Lung (tissue), 12 donors: ENCODE data around the gene ATP10A. TPM values are rescaled to one million over a fixed set of nuclear protein-coding genes. Genes with fewer than 3 reads are reported as not detected.

Source experiments
- ATAC-seq: fragments of 200-7000 bp; cut with Tn5 transposase; one replicate; pipeline ENCODE4 v1.9.1; 2020; ENCODE audit warnings: moderate number of reproducible peaks; ENCODE audit not compliant: insufficient read depth, low FRiP score
- DNase-seq, 3 donors: peaks; one replicate each; pipeline ENCODE4 v3.0.0-alpha.2; 2013 to 2017
- H3K27ac ChIP-seq, 2 donors: one replicate each; pipeline ENCODE4 v1.5.1; 2013; ENCODE audit warnings: mild to moderate bottlenecking in 2 of 2, moderate library complexity in 2 of 2, control low read depth in 1 of 2, inconsistent platforms in 1 of 2, low read depth in 1 of 2, low read length in 1 of 2
- H3K27me3 ChIP-seq, 3 donors: one replicate each; pipeline ENCODE4 v1.5.1; 2013; ENCODE audit warnings: low read length in 2 of 3; ENCODE audit not compliant: control insufficient read depth in 3 of 3, insufficient read depth in 3 of 3
- H3K36me3 ChIP-seq, 4 donors: one replicate each; pipeline ENCODE4 v1.5.1; 2013; ENCODE audit warnings: low read length in 4 of 4, mild to moderate bottlenecking in 1 of 4, moderate library complexity in 1 of 4; ENCODE audit not compliant: control insufficient read depth in 4 of 4, insufficient read depth in 4 of 4
- H3K4me1 ChIP-seq, 5 donors: one replicate each; pipeline ENCODE4 v1.5.1; 2013; ENCODE audit warnings: low read length in 5 of 5, mild to moderate bottlenecking in 2 of 5, moderate library complexity in 1 of 5; ENCODE audit not compliant: control insufficient read depth in 5 of 5, insufficient read depth in 5 of 5
- H3K4me3 ChIP-seq: one replicate; pipeline ENCODE4 v1.5.1; 2013; ENCODE audit warnings: mild to moderate bottlenecking, control low read depth, moderate library complexity
- H3K9ac ChIP-seq, 2 donors: one replicate each; pipeline ENCODE4 v1.5.1; 2013; ENCODE audit warnings: low read length in 2 of 2, control low read depth in 1 of 2; ENCODE audit not compliant: insufficient read depth in 1 of 2
- H3K9me3 ChIP-seq, 4 donors: one replicate each; pipeline ENCODE4 v1.5.1; 2013; ENCODE audit warnings: low read length in 3 of 4, mild to moderate bottlenecking in 1 of 4, moderate library complexity in 1 of 4; ENCODE audit not compliant: control insufficient read depth in 4 of 4, insufficient read depth in 3 of 4
- CTCF ChIP-seq: IDR thresholded peaks from 2 replicates; pipeline ENCODE4 v1.5.1; 2012; ENCODE audit warnings: mild to moderate bottlenecking; ENCODE audit errors: control extremely low read depth, extremely low read depth
- WGBS, 2 donors: extraction: QIAGEN DNeasy Blood & Tissue Kit; methylation state at CpG; one replicate each; pipeline ENCODE4 v1.1.7; 2013; 5-methylcytosine and 5-hydroxymethylcytosine counted together
- polyA plus RNA-seq, 2 donors: library from polyadenylated mRNA; stranded (reverse); fragments of 200-250 nt; gene quantifications; one replicate each; pipeline ENCODE4 v1.2.1, GENCODE V29; 2013
- total RNA-seq, 2 donors: library from RNA; depleted of rRNA in 1 of 2; stranded (reverse); fragments of >200 nt in 1 of 2; gene quantifications; one replicate each; pipeline ENCODE4 v1.2.1, GENCODE V29; 2014 to 2021
- donor health status: control.
- donor health status: control.
- donor health status: Bipolar disorder and iron deficiency.
- donor health status: healthy.
- donor health status: DM: yes; HTN: yes; CAD: no.

Gene ATP10A
- total and polyA plus RNA-seq, 4 donors: 4.5 to 33.7 (median 6.2) TPM

DNA sequence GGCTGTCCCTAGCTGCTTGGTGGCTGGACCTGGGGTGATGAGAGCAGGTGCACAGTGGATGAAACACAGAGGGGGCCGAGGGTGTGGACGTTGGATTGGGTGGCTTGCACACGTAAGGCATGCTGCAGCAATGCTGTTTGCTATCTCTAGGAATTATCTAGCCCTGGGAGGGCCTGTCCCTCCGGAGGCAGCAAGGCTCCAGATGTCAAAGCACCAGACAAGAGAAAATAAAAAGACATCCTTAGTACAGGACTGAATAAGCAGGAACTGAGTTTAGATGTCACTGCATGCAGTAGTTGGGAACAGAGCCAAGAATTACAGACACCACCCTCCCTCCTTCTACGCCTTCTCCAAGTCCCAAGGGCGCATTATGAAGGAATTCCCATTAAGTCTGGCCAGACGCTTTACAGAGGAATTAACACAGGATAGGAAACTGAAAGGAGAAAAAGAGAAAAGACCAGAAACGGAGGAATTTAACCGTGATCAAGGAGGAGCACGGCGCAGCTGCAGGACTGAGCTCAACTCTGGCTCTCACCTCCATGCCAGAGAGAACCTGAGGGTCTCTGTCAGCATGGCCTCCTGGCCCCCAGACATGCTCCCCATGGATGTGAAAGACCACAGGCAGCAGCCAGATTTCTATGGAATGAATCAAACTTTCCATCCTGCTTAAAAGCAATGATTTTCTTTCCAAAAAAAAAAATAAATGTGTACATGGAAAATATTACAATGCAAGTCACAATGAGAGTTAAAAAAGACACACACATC is 13.8 kb downstream of the ATP10A start:
- TF ChIP-seq CTCF: no peak
- Histone ChIP-seq H3K27ac (peak overlapping the region in 1 of 2 donors; percentile 75), H3K36me3 (no peaks in the 10 kb centered on the region), H3K27me3 (no peaks in the 10 kb centered on the region), H3K4me3 (no peak overlapping the region), H3K9me3 (no peaks in the 10 kb centered on the region), H3K4me1 (peaks cover 0 to 13% (median 4%) of the 10 kb centered on the region in 5 donors), H3K9ac (peak overlapping the region in 1 of 2 donors; percentile 74)
- DNase-seq (peak in 2 of 3 donors; percentile 34 to 61), ATAC-seq (no peak)
- WGBS, 2 donors: 37 to 54% methylated on average over 11 of the region's 11 CpGs

DNA sequence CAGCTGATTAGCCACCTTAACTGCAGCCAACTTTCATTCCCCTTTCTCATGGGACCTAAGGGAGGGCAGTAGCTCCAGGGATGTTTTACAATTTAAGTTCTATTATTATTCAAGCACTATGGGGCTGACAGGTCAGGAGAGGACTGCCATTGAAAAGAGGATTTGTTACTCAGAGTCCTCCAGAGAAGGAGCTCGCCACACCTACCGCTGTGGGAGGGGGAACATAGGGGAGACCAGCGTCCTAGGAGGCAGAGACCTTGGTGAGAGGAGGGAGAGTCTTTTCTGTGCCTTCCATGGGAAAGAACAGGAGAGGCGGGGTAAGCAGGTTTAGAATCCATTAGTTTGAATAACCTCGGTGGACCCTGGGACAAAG is 14.4 kb downstream of the ATP10A start:
- no peak for TF ChIP-seq CTCF
- no peaks in the 10 kb centered on the region for H3K36me3 ChIP-seq
- H3K4me3 ChIP-seq: no peak overlapping the region
- H3K9ac ChIP-seq: no peak overlapping the region
- WGBS, 2 donors: 80 to 86% methylated on average over 5 of the region's 5 CpGs
- no peak for DNase-seq
- no peaks in the 10 kb centered on the region for H3K9me3 ChIP-seq
- no peak for ATAC-seq
- H3K27ac ChIP-seq: peak overlapping the region in 1 of 2 donors; percentile 37
- H3K4me1 ChIP-seq: peaks cover 0 to 13% (median 4%) of the 10 kb centered on the region in 5 donors
- no peaks in the 10 kb centered on the region for H3K27me3 ChIP-seq

GRCh38 chr15:25848325-25848724 is 14.8 kb downstream of the ATP10A start:
- TF ChIP-seq CTCF: no peak
- DNase-seq (no peak), ATAC-seq (no peak)
- WGBS, 2 donors: 91% methylated on average over 8 of the region's 8 CpGs
- no peaks in the 10 kb centered on the region for H3K9me3 ChIP-seq
- H3K9ac ChIP-seq: no peak overlapping the region
- no peak overlapping the region for H3K4me3 ChIP-seq
- H3K36me3 ChIP-seq: no peaks in the 10 kb centered on the region
- peaks cover 0 to 13% (median 4%) of the 10 kb centered on the region in 5 donors for H3K4me1 ChIP-seq
- no peak overlapping the region for H3K27ac ChIP-seq
- H3K27me3 ChIP-seq: no peaks in the 10 kb centered on the region

- WGBS, 2 donors: 60 to 76% methylated on average over 2 of the region's 2 CpGs
- no peaks in the 10 kb centered on the region for H3K9me3 ChIP-seq
- TF ChIP-seq CTCF: no peak
These were observed 16.1 kb downstream of the ATP10A start for GRCh38 chr15:25847051-25847450.

More at GRCh38 chr15:25847051-25847450, 16.1 kb downstream of the ATP10A start:
- no peak overlapping the region for H3K27ac ChIP-seq
- DNase-seq: no peak
- no peak for ATAC-seq
- H3K4me1 ChIP-seq: peaks cover 0 to 13% (median 4%) of the 10 kb centered on the region in 5 donors
- H3K36me3 ChIP-seq: no peaks in the 10 kb centered on the region
- no peaks in the 10 kb centered on the region for H3K27me3 ChIP-seq
- no peak overlapping the region for H3K4me3 ChIP-seq
- H3K9ac ChIP-seq: no peak overlapping the region
